ENCODE data around the gene HSPA4. TPM values are rescaled to one million over a fixed set of nuclear protein-coding genes. Genes with fewer than 3 reads are reported as not detected.
"Not testable (repeated sequence)": the region's sequence is repeated elsewhere in the genome, so short reads cannot be mapped to it uniquely, and the experiment has no call there.

HSPA4 gene
- total RNA-seq, 1 donor from 2014 or later = 133 TPM

GRCh38 chr5:133132717-133133116 lies 80.9 kb downstream of the HSPA4 start:
- Mint-ChIP-seq H3K4me1 (ENCODE audit: low read depth) (no peaks in the 10 kb centered on the region), H3K27me3 (peaks cover 13% of the 10 kb centered on the region), H3K9me3 (ENCODE audit: low read depth) (no peaks in the 10 kb centered on the region), H3K36me3 (ENCODE audit: insufficient read depth) (no peaks in the 10 kb centered on the region), H3K4me3 (ENCODE audit: low read depth) (no peak overlapping the region), H3K27ac (no peak overlapping the region)
- TF ChIP-seq CTCF (IDR thresholded peaks at IDR 0.05; ENCODE audit: unreplicated experiment) = no peak
- DNase-seq (ENCODE audit: low spot score, unreplicated experiment) = no peak

- not testable (repeated sequence) for H3K4me3 Mint-ChIP-seq (ENCODE audit: low read depth); H3K27ac Mint-ChIP-seq; H3K9me3 Mint-ChIP-seq (ENCODE audit: low read depth); H3K36me3 Mint-ChIP-seq (ENCODE audit: insufficient read depth); H3K4me1 Mint-ChIP-seq (ENCODE audit: low read depth); DNase-seq (ENCODE audit: low spot score, unreplicated experiment)
- peaks cover 12% of the 10 kb centered on the region for H3K27me3 Mint-ChIP-seq
Measured at GRCh38 chr5:133133241-133133640, 81.4 kb downstream of the HSPA4 start.

GRCh38 chr5:133136890-133137289 lies 85.1 kb downstream of the HSPA4 start:
- not testable (repeated sequence) for H3K9me3 Mint-ChIP-seq (ENCODE audit: low read depth); H3K36me3 Mint-ChIP-seq (ENCODE audit: insufficient read depth); H3K27ac Mint-ChIP-seq; H3K27me3 Mint-ChIP-seq; DNase-seq (ENCODE audit: low spot score, unreplicated experiment); H3K4me1 Mint-ChIP-seq (ENCODE audit: low read depth); H3K4me3 Mint-ChIP-seq (ENCODE audit: low read depth)

GRCh38 chr5:133140311-133140710 lies 88.5 kb downstream of the HSPA4 start:
- no peak for TF ChIP-seq CTCF (IDR thresholded peaks at IDR 0.05; ENCODE audit: unreplicated experiment)
- H3K36me3 Mint-ChIP-seq (ENCODE audit: insufficient read depth) = no peaks in the 10 kb centered on the region
- H3K4me3 Mint-ChIP-seq (ENCODE audit: low read depth) = no peak overlapping the region
- H3K9me3 Mint-ChIP-seq (ENCODE audit: low read depth) = peaks cover 5% of the 10 kb centered on the region
- no peak for DNase-seq (ENCODE audit: low spot score, unreplicated experiment)
- no peaks in the 10 kb centered on the region for H3K4me1 Mint-ChIP-seq (ENCODE audit: low read depth)
- no peak overlapping the region for H3K27ac Mint-ChIP-seq
- no peaks in the 10 kb centered on the region for H3K27me3 Mint-ChIP-seq

GRCh38 chr5:133141746-133142145 lies 89.9 kb downstream of the HSPA4 start:
- Mint-ChIP-seq H3K4me3 (ENCODE audit: low read depth) (no peak overlapping the region), H3K27me3 (no peaks in the 10 kb centered on the region), H3K9me3 (ENCODE audit: low read depth) (peaks cover 5% of the 10 kb centered on the region), H3K27ac (no peak overlapping the region), H3K4me1 (ENCODE audit: low read depth) (no peaks in the 10 kb centered on the region), H3K36me3 (ENCODE audit: insufficient read depth) (no peaks in the 10 kb centered on the region)
- no peak for TF ChIP-seq CTCF (IDR thresholded peaks at IDR 0.05; ENCODE audit: unreplicated experiment)
- DNase-seq (ENCODE audit: low spot score, unreplicated experiment) = no peak

- DNase-seq (ENCODE audit: low spot score, unreplicated experiment) = no peak
- Mint-ChIP-seq H3K4me1 (ENCODE audit: low read depth) (no peaks in the 10 kb centered on the region), H3K27ac (no peak overlapping the region), H3K27me3 (no peaks in the 10 kb centered on the region), H3K9me3 (ENCODE audit: low read depth) (peaks cover 5% of the 10 kb centered on the region), H3K36me3 (ENCODE audit: insufficient read depth) (no peaks in the 10 kb centered on the region), H3K4me3 (ENCODE audit: low read depth) (no peak overlapping the region)
- TF ChIP-seq CTCF (IDR thresholded peaks at IDR 0.05; ENCODE audit: unreplicated experiment) = no peak
Measured at GRCh38 chr5:133142782-133143181, 91.0 kb downstream of the HSPA4 start.

Measured in progenitor cell of endocrine pancreas (in vitro differentiated cells).